GM12872 (cell line): ENCODE data around the gene ARL4C.

Experiments
- CTCF ChIP-seq: IDR thresholded peaks from 3 replicates; pipeline ENCODE4 v1.5.1; 2011; ENCODE audit warnings: low read depth, mild to moderate bottlenecking, low read length, moderate library complexity; ENCODE audit not compliant: insufficient read depth

Gene ARL4C

GRCh38 chr2:234514873-234515638 is 18.2 kb upstream of the ARL4C start:
- no peak for TF ChIP-seq CTCF

- TF ChIP-seq CTCF = no peak
Measured at GRCh38 chr2:234514099-234514498, 17.2 kb upstream of the ARL4C start.

DNA sequence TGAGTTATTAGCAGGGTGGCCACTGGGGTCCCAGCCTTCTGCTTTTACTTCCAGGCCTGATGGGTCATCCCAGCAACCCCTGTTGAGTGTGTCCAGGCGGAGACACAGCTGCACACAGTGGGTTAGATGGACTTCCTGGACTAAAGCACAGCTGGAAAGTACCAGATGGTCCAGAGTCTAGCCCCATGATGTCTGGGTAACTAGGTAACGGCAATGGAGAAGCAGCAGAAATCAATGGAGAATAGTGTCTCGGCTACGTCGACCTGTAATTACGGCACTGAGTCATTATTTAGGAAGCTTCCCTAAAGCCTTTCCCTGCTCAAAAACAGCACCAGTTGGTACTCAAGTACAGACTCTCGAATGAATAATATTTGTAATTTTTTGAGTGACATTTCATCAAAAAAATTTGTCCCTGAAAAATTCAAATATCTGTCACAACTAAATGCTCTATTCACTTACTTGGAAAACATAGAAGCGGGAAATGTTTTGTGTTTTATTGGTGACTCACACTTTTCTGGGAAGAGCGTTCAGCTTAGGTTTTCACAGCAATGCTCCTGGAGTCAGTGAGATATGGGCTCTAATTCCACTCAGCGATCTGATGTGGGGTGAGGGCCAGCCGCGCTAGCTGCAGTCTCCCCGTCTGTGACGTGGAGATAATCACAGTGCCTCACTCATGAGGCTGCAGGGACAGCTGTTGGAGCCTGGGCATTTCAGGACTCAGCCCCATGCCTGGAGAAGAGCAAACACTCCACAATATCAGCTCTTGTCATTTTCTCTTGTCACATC is 16.2 kb upstream of the ARL4C start:
- TF ChIP-seq CTCF = no peak

GRCh38 chr2:234502919-234503285 is 6.0 kb upstream of the ARL4C start:
- TF ChIP-seq CTCF = no peak

DNA sequence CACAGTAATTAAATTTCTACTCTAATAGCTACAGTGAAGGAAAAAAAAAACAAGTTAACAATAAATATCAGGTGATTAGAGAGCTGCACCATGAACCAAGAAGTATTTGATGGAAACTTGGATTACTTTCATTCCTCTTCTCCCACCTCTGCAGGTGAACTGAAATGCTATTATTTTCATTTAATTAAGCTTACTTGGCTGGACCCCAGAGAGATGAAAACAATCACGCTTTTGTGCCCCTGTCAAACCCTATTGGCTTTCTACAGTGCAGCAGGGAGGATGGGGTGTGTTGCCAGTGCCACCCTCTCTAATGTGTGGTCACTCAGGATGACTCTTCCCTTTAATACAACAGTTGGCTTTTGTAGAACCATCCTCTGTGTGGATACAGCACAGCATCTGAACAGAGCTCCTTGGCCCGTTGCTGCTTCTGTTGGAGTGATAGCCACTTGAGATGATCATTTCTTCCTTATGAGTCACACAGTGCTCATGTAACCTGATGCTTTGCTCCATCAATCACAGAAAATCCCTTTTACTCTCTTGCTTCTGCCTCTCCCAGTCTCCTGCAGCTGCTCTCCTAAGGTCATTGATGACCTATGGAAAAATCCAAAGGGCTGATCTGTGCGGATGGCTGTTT is 5.5 kb upstream of the ARL4C start:
- no peak for TF ChIP-seq CTCF

GRCh38 chr2:234500394-234501006 is 3.6 kb upstream of the ARL4C start:
- peak; percentile 60 for TF ChIP-seq CTCF

DNA sequence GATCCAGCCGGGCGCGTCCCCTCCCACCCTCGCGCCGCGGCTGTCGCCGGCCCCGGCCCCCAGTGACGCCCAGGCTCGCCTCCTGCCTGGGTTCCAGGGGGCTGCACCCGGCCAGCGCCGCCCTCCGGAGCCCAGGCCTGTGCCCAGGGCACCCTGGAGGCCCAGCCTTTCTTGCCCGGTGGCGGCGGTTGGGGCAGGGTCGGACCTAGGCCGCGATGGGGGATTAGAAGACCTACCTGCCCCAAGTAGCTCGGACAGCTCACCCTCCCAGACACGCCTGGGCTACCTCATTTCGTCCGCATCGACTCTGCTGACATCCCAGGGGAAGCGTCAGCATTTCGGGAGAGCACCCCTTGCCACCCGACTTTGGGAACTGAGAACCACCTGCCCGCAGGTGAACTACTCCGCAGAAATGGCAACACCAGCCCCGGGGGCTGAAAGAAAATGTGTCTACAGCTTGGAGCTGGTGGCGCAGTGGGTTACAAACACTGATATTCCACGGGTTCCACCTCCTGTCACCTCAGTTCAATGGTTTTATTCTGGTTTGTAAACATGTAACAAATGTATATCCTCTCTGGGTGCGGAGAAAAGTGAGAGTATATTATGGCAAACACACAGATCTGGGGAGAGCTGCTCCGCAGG is 834 bp upstream of the ARL4C start:
- no peak for TF ChIP-seq CTCF
